Measurements from ENCODE around the gene UTY. TPM values are rescaled to one million over a fixed set of nuclear protein-coding genes. Genes with fewer than 3 reads are reported as not detected.

UTY gene
- total and polyA plus RNA-seq, 2 experiments from 2014 or later = 15.7 to 36.3 TPM

- TF ChIP-seq, protein P1, sequence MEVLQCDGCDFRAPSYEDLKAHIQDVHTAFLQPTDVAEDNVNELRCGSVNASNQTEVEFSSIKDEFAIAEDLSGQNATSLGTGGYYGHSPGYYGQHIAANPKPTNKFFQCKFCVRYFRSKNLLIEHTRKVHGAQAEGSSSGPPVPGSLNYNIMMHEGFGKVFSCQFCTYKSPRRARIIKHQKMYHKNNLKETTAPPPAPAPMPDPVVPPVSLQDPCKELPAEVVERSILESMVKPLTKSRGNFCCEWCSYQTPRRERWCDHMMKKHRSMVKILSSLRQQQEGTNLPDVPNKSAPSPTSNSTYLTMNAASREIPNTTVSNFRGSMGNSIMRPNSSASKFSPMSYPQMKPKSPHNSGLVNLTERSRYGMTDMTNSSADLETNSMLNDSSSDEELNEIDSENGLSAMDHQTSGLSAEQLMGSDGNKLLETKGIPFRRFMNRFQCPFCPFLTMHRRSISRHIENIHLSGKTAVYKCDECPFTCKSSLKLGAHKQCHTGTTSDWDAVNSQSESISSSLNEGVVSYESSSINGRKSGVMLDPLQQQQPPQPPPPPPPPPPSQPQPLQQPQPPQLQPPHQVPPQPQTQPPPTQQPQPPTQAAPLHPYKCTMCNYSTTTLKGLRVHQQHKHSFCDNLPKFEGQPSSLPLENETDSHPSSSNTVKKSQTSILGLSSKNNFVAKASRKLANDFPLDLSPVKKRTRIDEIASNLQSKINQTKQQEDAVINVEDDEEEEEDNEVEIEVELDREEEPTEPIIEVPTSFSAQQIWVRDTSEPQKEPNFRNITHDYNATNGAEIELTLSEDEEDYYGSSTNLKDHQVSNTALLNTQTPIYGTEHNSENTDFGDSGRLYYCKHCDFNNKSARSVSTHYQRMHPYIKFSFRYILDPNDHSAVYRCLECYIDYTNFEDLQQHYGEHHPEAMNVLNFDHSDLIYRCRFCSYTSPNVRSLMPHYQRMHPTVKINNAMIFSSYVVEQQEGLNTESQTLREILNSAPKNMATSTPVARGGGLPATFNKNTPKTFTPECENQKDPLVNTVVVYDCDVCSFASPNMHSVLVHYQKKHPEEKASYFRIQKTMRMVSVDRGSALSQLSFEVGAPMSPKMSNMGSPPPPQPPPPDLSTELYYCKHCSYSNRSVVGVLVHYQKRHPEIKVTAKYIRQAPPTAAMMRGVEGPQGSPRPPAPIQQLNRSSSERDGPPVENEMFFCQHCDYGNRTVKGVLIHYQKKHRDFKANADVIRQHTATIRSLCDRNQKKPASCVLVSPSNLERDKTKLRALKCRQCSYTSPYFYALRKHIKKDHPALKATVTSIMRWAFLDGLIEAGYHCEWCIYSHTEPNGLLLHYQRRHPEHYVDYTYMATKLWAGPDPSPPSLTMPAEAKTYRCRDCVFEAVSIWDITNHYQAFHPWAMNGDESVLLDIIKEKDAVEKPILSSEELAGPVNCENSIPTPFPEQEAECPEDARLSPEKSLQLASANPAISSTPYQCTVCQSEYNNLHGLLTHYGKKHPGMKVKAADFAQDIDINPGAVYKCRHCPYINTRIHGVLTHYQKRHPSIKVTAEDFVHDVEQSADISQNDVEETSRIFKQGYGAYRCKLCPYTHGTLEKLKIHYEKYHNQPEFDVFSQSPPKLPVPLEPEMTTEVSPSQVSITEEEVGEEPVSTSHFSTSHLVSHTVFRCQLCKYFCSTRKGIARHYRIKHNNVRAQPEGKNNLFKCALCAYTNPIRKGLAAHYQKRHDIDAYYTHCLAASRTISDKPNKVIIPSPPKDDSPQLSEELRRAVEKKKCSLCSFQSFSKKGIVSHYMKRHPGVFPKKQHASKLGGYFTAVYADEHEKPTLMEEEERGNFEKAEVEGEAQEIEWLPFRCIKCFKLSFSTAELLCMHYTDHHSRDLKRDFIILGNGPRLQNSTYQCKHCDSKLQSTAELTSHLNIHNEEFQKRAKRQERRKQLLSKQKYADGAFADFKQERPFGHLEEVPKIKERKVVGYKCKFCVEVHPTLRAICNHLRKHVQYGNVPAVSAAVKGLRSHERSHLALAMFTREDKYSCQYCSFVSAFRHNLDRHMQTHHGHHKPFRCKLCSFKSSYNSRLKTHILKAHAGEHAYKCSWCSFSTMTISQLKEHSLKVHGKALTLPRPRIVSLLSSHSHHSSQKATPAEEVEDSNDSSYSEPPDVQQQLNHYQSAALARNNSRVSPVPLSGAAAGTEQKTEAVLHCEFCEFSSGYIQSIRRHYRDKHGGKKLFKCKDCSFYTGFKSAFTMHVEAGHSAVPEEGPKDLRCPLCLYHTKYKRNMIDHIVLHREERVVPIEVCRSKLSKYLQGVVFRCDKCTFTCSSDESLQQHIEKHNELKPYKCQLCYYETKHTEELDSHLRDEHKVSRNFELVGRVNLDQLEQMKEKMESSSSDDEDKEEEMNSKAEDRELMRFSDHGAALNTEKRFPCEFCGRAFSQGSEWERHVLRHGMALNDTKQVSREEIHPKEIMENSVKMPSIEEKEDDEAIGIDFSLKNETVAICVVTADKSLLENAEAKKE (CRISPR knock-in tag; IDR thresholded peaks at IDR 0.05) = no peak
These were observed 200.3 kb downstream of the UTY start (continued) for GRCh38 chrY:13279561-13279960.

- no peak overlapping the region for H3K27ac Mint-ChIP-seq
- Histone ChIP-seq H3K4me2 (no peak overlapping the region), H3K36me3 (ENCODE audit: insufficient read depth) (peaks cover 13% of the 10 kb centered on the region; the same call in 1 of the 2 replicates), H2AFZ (no peak overlapping the region), H3K79me2 (replicated peaks; ENCODE audit: insufficient read depth) (no peaks in the 10 kb centered on the region), H3K9me2 (ENCODE audit: insufficient read depth) (no peaks in the 10 kb centered on the region), H3K27me3 (ENCODE audit: insufficient read depth) (no peaks in the 10 kb centered on the region), H3K4me1 (ENCODE audit: insufficient read depth) (no peaks in the 10 kb centered on the region), H4K20me1 (replicated peaks; ENCODE audit: insufficient read depth) (no peaks in the 10 kb centered on the region), H3K4me3 (no peak overlapping the region), H3F3A (replicated peaks; ENCODE audit: low read depth) (no peaks in the 10 kb centered on the region), H3K27ac (ENCODE audit: low read depth) (no peak overlapping the region)
- H3K4me3 Mint-ChIP-seq = no peak overlapping the region
- ATAC-seq (no peak), DNase-seq (ENCODE audit: low spot score) (no peak)
- H3K27me3 Mint-ChIP-seq (ENCODE audit: insufficient read depth, low read depth, poor library complexity) = peaks cover 6% of the 10 kb centered on the region
- H3K36me3 Mint-ChIP-seq (ENCODE audit: low read depth) = peaks cover 61% of the 10 kb centered on the region
- peaks cover 33% of the 10 kb centered on the region for H3K9me3 Mint-ChIP-seq
- H3K4me1 Mint-ChIP-seq = no peaks in the 10 kb centered on the region
- TF ChIP-seq REST (IDR thresholded peaks at IDR 0.05; ENCODE audit: unreplicated experiment) (no peak), ZNF331 (CRISPR knock-in tag; IDR thresholded peaks at IDR 0.05; ENCODE audit: low read depth) (no peak), NANOG (IDR thresholded peaks at IDR 0.05; ENCODE audit: borderline replicate concordance) (no peak), STAT1 (IDR thresholded peaks at IDR 0.05; ENCODE audit: unreplicated experiment) (no peak), CREB1 (CRISPR knock-in tag; IDR thresholded peaks at IDR 0.05; ENCODE audit: low read depth) (no peak), EZH2 (IDR thresholded peaks at IDR 0.05; ENCODE audit: low read depth, unreplicated experiment) (no peak)
These were observed 208.1 kb downstream of the UTY start for GRCh38 chrY:13271706-13272105.

All from GM23338 (cell line).